K562 (cell line): ENCODE results near the gene TP53BP1. TPM values are rescaled to one million over a fixed set of nuclear protein-coding genes. Genes with fewer than 3 reads are reported as not detected.
A peak's percentile ranks its signal among the peaks of the same experiment; 100 is the strongest.

Source experiments
- BRF1 ChIP-seq: IDR thresholded peaks from 3 replicates; pipeline ENCODE4 v1.6.1; 2011; ENCODE audit warnings: borderline replicate concordance, mild to moderate bottlenecking; ENCODE audit not compliant: insufficient read length; ENCODE audit errors: extremely low read depth
- CXXC5 ChIP-seq: fragments of 250-450 bp; sonication (Bioruptor Pico); IDR thresholded peaks from 2 replicates; pipeline ENCODE4 v1.8.0; 2022; ENCODE audit warnings: inconsistent platforms, mild to moderate bottlenecking, moderate library complexity
- DDX20 ChIP-seq: fragments of 450-650 bp; IDR thresholded peaks from 2 replicates; pipeline ENCODE4 v1.6.1; 2016; ENCODE audit warnings: missing genetic modification characterization, low read depth, mild to moderate bottlenecking, missing compliant biosample characterization, moderate library complexity
- FOXJ2 ChIP-seq: fragments of 200-800 bp; sonication (Bioruptor generic); IDR thresholded peaks from 2 replicates; pipeline ENCODE4 v1.6.1; 2016; ENCODE audit warnings: missing genetic modification characterization, missing compliant biosample characterization
- GABPB2 ChIP-seq: fragments of 250-450 bp; sonication (Bioruptor Pico); conservative IDR thresholded peaks from 2 replicates; pipeline ENCODE4 v1.5.1; 2021; ENCODE audit warnings: mild to moderate bottlenecking
- ILK ChIP-seq: fragments of 450-650 bp; IDR thresholded peaks from 2 replicates; pipeline ENCODE4 v1.6.1; 2016; ENCODE audit warnings: missing genetic modification characterization, low read depth, mild to moderate bottlenecking, missing compliant biosample characterization, moderate library complexity, borderline replicate concordance
- NFIX ChIP-seq: fragments of 250-450 bp; sonication (Bioruptor Pico); IDR thresholded peaks from 2 replicates; pipeline ENCODE4 v1.4.0; 2020; ENCODE audit warnings: low read depth, mild to moderate bottlenecking, moderate library complexity
- PYGO2 ChIP-seq: fragments of 450-650 bp; IDR thresholded peaks from 2 replicates; pipeline ENCODE4 v1.6.1; 2016; ENCODE audit warnings: mild to moderate bottlenecking, missing genetic modification characterization, moderate library complexity, missing compliant biosample characterization
- SMARCE1 ChIP-seq: fragments of 450-650 bp; IDR thresholded peaks from 2 replicates; pipeline ENCODE4 v1.7.1; 2016; ENCODE audit warnings: mild to moderate bottlenecking
- SPI1 ChIP-seq: IDR thresholded peaks from 2 replicates; pipeline ENCODE4 v1.6.1; 2011; ENCODE audit warnings: low read depth, low read length, control low read depth, borderline replicate concordance
- polyA plus RNA-seq, 8 experiments: library from polyadenylated mRNA; depleted of rRNA in 4 of 8; stranded (reverse) in 5 of 8; unstranded in 3 of 8; fragments of >200 nt; fragmentation: Nextera tagmentation in 2 of 8; fragmentation: Illumina TruSeq in 1 of 8; extraction: Ambion mirVana in 2 of 8; extraction: Trizol in 1 of 8; gene quantifications; 2 replicates each; pipeline versions ENCODE4 v1.2.1 to v1.2.3, GENCODE V29; 2011 to 2014; ENCODE audit warnings: inconsistent platforms in 1 of 8, missing spikeins in 1 of 8
- total RNA-seq, 7 experiments: library from RNA; depleted of rRNA in 6 of 7; stranded (reverse); fragments of >200 nt in 6 of 7; fragmentation: Illumina TruSeq in 2 of 7; extraction: Trizol in 2 of 7; gene quantifications; 2 replicates each; pipeline versions ENCODE4 v1.2.1 to v1.2.3, GENCODE V29; 2011 to 2021; ENCODE audit warnings: low replicate concordance in 1 of 7
- TF ChIP-seq, protein P1 (sequence below): fragments of 200-800 bp; sonication (Bioruptor generic); IDR thresholded peaks from 2 replicates; pipeline ENCODE4 v1.6.1; 2017; ENCODE audit warnings: missing genetic modification characterization, missing compliant biosample characterization
- TF ChIP-seq, protein P2 (sequence below): fragments of 250-450 bp; sonication (Bioruptor Pico); IDR thresholded peaks from 2 replicates; pipeline ENCODE4 v1.4.0; 2020; ENCODE audit warnings: mild to moderate bottlenecking, moderate library complexity
- TF ChIP-seq, protein P3 (sequence below): fragments of 250-450 bp; sonication (Bioruptor Pico); IDR thresholded peaks from 2 replicates; pipeline ENCODE4 v1.5.0; 2020; ENCODE audit warnings: mild to moderate bottlenecking
- TF ChIP-seq, protein P4 (sequence below): fragments of 250-450 bp; sonication (Bioruptor Pico); IDR thresholded peaks from 2 replicates; pipeline ENCODE4 v1.5.0; 2020; ENCODE audit warnings: mild to moderate bottlenecking, borderline replicate concordance
- TF ChIP-seq, protein P5 (sequence below): fragments of 450-650 bp; IDR thresholded peaks from 2 replicates; pipeline ENCODE4 v1.6.1; 2014; ENCODE audit warnings: low read depth, mild to moderate bottlenecking, moderate library complexity, borderline replicate concordance
- TF ChIP-seq, protein P6 (sequence below): IDR thresholded peaks from 2 replicates; pipeline ENCODE4 v1.6.1; 2011; ENCODE audit not compliant: insufficient read length; ENCODE audit errors: extremely low read depth
- TF ChIP-seq, protein P7 (sequence below): fragments of 250-450 bp; sonication (Bioruptor Pico); IDR thresholded peaks from 2 replicates; pipeline ENCODE4 v1.9.0; 2021; ENCODE audit warnings: mild to moderate bottlenecking

The TP53BP1 gene
- total and polyA plus RNA-seq, 9 of the 15 experiments (the other 6 are each of a cell fraction or from before 2014, with no cell fraction given) = 5.7 to 63.3 (median 30.9) TPM

DNA sequence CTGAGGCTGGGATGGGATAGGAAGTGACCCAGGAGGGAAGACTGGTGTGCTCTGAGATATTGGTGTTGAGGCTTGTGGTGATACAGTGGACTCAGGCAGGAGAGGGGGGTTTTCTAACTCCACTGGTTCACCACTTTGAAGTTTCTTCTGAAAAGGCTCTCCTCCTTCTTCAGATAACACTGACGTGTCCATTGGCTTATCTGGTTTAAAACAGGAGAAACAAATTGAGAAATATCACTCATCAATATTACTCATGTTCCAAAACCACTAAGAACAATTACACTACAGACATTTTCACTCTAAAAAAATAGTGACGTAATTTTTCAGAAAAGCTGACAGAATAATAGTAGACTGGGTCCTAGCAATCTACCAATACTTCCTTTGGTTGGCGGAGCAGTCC is 23.1 kb downstream of the TP53BP1 start (continued):
- TF ChIP-seq, protein P1, sequence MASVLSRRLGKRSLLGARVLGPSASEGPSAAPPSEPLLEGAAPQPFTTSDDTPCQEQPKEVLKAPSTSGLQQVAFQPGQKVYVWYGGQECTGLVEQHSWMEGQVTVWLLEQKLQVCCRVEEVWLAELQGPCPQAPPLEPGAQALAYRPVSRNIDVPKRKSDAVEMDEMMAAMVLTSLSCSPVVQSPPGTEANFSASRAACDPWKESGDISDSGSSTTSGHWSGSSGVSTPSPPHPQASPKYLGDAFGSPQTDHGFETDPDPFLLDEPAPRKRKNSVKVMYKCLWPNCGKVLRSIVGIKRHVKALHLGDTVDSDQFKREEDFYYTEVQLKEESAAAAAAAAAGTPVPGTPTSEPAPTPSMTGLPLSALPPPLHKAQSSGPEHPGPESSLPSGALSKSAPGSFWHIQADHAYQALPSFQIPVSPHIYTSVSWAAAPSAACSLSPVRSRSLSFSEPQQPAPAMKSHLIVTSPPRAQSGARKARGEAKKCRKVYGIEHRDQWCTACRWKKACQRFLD (CRISPR knock-in tag) = no peak
- TF ChIP-seq ILK (tag) = no peak
- TF ChIP-seq FOXJ2 (tag) = no peak
- TF ChIP-seq CXXC5 (CRISPR knock-in tag) = peak; percentile 32; the same call in 1 of the 2 replicates
- TF ChIP-seq PYGO2 (tag) = no peak
- TF ChIP-seq, protein P2, sequence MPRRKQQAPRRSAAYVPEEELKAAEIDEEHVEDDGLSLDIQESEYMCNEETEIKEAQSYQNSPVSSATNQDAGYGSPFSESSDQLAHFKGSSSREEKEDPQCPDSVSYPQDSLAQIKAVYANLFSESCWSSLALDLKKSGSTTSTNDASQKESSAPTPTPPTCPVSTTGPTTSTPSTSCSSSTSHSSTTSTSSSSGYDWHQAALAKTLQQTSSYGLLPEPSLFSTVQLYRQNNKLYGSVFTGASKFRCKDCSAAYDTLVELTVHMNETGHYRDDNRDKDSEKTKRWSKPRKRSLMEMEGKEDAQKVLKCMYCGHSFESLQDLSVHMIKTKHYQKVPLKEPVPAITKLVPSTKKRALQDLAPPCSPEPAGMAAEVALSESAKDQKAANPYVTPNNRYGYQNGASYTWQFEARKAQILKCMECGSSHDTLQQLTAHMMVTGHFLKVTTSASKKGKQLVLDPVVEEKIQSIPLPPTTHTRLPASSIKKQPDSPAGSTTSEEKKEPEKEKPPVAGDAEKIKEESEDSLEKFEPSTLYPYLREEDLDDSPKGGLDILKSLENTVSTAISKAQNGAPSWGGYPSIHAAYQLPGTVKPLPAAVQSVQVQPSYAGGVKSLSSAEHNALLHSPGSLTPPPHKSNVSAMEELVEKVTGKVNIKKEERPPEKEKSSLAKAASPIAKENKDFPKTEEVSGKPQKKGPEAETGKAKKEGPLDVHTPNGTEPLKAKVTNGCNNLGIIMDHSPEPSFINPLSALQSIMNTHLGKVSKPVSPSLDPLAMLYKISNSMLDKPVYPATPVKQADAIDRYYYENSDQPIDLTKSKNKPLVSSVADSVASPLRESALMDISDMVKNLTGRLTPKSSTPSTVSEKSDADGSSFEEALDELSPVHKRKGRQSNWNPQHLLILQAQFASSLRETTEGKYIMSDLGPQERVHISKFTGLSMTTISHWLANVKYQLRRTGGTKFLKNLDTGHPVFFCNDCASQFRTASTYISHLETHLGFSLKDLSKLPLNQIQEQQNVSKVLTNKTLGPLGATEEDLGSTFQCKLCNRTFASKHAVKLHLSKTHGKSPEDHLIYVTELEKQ (CRISPR knock-in tag) = no peak
- peak; percentile 84 for TF ChIP-seq SMARCE1
- TF ChIP-seq, protein P3, sequence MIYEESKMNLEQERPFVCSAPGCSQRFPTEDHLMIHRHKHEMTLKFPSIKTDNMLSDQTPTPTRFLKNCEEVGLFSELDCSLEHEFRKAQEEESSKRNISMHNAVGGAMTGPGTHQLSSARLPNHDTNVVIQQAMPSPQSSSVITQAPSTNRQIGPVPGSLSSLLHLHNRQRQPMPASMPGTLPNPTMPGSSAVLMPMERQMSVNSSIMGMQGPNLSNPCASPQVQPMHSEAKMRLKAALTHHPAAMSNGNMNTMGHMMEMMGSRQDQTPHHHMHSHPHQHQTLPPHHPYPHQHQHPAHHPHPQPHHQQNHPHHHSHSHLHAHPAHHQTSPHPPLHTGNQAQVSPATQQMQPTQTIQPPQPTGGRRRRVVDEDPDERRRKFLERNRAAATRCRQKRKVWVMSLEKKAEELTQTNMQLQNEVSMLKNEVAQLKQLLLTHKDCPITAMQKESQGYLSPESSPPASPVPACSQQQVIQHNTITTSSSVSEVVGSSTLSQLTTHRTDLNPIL (CRISPR knock-in tag) = no peak
- TF ChIP-seq, protein P4, sequence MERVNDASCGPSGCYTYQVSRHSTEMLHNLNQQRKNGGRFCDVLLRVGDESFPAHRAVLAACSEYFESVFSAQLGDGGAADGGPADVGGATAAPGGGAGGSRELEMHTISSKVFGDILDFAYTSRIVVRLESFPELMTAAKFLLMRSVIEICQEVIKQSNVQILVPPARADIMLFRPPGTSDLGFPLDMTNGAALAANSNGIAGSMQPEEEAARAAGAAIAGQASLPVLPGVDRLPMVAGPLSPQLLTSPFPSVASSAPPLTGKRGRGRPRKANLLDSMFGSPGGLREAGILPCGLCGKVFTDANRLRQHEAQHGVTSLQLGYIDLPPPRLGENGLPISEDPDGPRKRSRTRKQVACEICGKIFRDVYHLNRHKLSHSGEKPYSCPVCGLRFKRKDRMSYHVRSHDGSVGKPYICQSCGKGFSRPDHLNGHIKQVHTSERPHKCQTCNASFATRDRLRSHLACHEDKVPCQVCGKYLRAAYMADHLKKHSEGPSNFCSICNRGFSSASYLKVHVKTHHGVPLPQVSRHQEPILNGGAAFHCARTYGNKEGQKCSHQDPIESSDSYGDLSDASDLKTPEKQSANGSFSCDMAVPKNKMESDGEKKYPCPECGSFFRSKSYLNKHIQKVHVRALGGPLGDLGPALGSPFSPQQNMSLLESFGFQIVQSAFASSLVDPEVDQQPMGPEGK (CRISPR knock-in tag) = no peak
- no peak for TF ChIP-seq SPI1
- TF ChIP-seq NFIX (CRISPR knock-in tag) = no peak
- TF ChIP-seq, protein P5, sequence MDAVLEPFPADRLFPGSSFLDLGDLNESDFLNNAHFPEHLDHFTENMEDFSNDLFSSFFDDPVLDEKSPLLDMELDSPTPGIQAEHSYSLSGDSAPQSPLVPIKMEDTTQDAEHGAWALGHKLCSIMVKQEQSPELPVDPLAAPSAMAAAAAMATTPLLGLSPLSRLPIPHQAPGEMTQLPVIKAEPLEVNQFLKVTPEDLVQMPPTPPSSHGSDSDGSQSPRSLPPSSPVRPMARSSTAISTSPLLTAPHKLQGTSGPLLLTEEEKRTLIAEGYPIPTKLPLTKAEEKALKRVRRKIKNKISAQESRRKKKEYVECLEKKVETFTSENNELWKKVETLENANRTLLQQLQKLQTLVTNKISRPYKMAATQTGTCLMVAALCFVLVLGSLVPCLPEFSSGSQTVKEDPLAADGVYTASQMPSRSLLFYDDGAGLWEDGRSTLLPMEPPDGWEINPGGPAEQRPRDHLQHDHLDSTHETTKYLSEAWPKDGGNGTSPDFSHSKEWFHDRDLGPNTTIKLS = no peak; the same call in 1 of the 2 replicates
- TF ChIP-seq BRF1 = no peak
- TF ChIP-seq, protein P6, sequence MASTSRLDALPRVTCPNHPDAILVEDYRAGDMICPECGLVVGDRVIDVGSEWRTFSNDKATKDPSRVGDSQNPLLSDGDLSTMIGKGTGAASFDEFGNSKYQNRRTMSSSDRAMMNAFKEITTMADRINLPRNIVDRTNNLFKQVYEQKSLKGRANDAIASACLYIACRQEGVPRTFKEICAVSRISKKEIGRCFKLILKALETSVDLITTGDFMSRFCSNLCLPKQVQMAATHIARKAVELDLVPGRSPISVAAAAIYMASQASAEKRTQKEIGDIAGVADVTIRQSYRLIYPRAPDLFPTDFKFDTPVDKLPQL = no peak
- TF ChIP-seq DDX20 (tag) = no peak
- TF ChIP-seq, protein P7, sequence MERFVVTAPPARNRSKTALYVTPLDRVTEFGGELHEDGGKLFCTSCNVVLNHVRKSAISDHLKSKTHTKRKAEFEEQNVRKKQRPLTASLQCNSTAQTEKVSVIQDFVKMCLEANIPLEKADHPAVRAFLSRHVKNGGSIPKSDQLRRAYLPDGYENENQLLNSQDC (CRISPR knock-in tag) = no peak
- TF ChIP-seq GABPB2 = no peak
